ENCODE results near the gene MSMP. TPM values are rescaled to one million over a fixed set of nuclear protein-coding genes. Genes with fewer than 3 reads are reported as not detected.

MSMP gene
- total and polyA plus RNA-seq, 2 donors = 0.25 TPM; not detected in 1

DNA sequence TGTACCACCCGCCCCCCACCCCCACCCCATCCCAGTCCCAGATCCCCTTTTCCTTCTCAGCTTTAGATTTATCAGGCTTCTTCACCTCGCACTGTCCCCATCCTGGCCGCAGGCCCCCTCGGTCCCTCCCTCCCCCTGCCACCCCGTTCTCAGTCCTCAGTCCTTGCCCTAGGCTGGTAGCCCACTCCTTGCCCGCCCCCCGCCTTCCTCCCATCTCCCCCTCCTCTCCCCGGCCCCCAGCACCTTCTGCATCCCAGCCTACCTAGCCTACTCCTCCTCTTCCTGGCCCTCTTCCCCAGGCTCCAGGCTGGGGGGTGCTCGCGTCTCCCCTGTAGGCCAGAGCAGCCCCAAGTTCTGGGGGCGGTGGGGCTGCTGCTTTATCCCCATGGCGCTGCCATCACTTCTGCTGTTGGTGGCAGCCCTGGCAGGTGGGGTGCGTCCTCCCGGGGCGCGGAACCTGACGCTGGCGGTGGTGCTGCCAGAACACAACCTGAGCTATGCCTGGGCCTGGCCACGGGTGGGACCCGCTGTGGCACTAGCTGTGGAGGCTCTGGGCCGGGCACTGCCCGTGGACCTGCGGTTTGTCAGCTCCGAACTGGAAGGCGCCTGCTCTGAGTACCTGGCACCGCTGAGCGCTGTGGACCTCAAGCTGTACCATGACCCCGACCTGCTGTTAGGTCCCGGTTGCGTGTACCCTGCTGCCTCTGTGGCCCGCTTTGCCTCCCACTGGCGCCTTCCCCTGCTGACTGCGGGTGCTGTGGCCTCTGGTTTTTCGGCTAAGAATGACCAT is 38.1 kb upstream of the MSMP start:
- no peak overlapping the region for H3K27ac ChIP-seq (ENCODE audit: low read depth in 1 of 2, low read length in 1 of 2)
- H3K9me3 ChIP-seq (ENCODE audit: control insufficient read depth in 2 of 2, insufficient read depth in 1 of 2, low read length in 1 of 2) = no peaks in the 10 kb centered on the region
- peaks cover 0 to 12% of the 10 kb centered on the region in 2 donors for H3K27me3 ChIP-seq (ENCODE audit: control insufficient read depth in 2 of 2, insufficient read depth in 1 of 2, low read length in 1 of 2)
- peaks cover 0 to 6% of the 10 kb centered on the region in 2 donors for H3K4me1 ChIP-seq (ENCODE audit: control insufficient read depth in 2 of 2, insufficient read depth in 2 of 2, low read length in 2 of 2)
- H3K36me3 ChIP-seq (ENCODE audit: control insufficient read depth in 2 of 2, insufficient read depth in 2 of 2, low read length in 1 of 2) = peaks cover 0 to 9% of the 10 kb centered on the region in 2 donors
- H3K4me3 ChIP-seq (ENCODE audit: low read length in 2 of 2) = no peak overlapping the region
- DNase-seq (ENCODE audit: low read depth in 6 of 9, low spot score in 9 of 9) = no peak
- 97% methylated on average over 34 of the region's 34 CpGs for WGBS

DNA sequence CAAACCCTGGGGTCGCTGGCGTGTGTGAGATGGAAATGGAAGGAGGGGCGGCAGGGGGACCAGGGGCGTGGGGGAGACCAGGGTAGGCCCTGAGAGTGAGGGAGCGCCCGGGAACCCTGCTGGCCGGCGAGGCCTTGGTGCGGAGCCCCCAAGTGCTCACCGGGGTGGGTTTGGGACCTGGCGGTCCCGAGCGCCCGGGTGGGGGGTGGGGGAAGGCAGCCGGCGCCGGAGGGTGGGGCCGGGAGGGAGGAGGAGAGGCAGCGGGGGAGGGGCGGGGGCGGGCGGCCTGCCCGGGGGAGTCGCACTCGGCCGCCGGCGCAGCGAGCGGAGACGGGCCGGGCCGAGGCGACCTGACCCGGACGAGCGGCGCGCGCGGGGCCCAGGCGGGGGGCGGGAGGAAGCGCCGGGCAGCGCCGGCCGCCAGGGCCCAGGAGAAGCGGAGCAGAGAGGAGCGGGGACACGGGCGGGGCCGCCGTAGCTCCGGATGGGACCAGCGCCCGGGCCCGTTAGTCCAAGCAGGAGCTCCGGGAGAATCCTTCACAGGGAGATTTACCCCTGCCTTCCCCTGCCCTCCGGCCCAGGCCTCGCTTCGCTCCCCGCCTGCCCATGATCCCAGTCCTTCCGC is 37.3 kb upstream of the MSMP start, which contains the start of gene NPR2:
NPR2 (plus strand) TSS at position 295 of the 625 bp plus-strand sequence. CDS start 818 bp downstream, outside the sequence.
- Histone ChIP-seq H3K36me3 (ENCODE audit: control insufficient read depth in 2 of 2, insufficient read depth in 2 of 2, low read length in 1 of 2) (peaks cover 0 to 9% of the 10 kb centered on the region in 2 donors), H3K4me3 (ENCODE audit: low read length in 2 of 2) (no peak within 1 kb of the TSS), H3K9me3 (ENCODE audit: control insufficient read depth in 2 of 2, insufficient read depth in 1 of 2, low read length in 1 of 2) (no peaks in the 10 kb centered on the region), H3K27ac (ENCODE audit: low read depth in 1 of 2, low read length in 1 of 2) (no peak within 1 kb of the TSS), H3K4me1 (ENCODE audit: control insufficient read depth in 2 of 2, insufficient read depth in 2 of 2, low read length in 2 of 2) (peaks cover 0 to 6% of the 10 kb centered on the region in 2 donors), H3K27me3 (ENCODE audit: control insufficient read depth in 2 of 2, insufficient read depth in 1 of 2, low read length in 1 of 2) (peaks cover 0 to 12% of the 10 kb centered on the region in 2 donors)
- 64% methylated on average over 64 of the region's 64 CpGs for WGBS
- no peak for DNase-seq (ENCODE audit: low read depth in 6 of 9, low spot score in 9 of 9)

DNA sequence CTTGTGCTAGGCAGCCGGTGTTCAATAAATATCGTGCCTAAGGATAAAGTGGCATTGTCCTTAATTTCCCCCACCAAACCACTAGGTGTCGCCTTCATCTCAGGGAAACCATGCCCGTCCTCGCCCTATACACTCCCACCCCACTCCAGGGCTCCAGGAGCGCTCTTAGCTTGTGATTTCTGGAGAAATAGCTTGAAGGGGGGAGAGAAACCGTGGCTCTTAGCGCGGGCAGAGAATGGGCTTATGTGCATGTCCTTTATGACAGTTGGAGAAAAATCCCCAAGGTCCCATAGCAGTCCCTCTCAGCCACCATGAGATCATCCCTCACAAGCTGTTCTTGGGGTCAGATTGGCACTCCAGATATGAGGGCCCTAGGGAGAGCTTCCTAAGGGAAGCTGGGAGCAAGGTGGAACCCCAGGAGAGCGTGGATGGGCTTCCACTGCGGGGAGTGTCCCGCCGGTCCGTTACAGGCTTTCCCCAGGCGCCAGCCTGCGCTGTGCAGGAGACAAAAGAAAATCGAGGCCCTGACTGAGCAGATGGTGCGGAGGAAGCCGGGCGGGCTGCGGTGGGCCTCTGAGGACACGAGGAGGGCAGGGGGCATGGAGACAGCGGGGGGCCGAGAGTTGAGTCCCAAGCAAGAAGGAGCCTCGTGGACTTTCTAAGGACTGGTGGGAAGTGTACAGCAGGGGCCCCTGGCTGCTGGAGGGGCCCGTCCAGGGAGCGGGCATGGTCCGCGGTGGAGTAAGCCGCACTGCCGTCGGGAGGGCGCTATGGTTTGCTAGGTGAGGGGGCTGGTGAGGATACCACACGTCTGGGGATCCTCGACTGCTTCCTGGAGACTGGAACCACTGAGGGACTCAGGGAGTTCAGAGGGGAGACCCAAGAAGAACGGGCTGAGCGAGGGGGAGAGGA is 36.6 kb upstream of the MSMP start:
- H3K4me1 ChIP-seq (ENCODE audit: control insufficient read depth in 2 of 2, insufficient read depth in 2 of 2, low read length in 2 of 2) = peaks cover 0 to 6% of the 10 kb centered on the region in 2 donors
- peaks cover 0 to 12% of the 10 kb centered on the region in 2 donors for H3K27me3 ChIP-seq (ENCODE audit: control insufficient read depth in 2 of 2, insufficient read depth in 1 of 2, low read length in 1 of 2)
- peak; percentile 32 to 81 (median 63) for DNase-seq (ENCODE audit: low read depth in 6 of 9, low spot score in 9 of 9)
- H3K36me3 ChIP-seq (ENCODE audit: control insufficient read depth in 2 of 2, insufficient read depth in 2 of 2, low read length in 1 of 2) = peaks cover 0 to 9% of the 10 kb centered on the region in 2 donors
- H3K9me3 ChIP-seq (ENCODE audit: control insufficient read depth in 2 of 2, insufficient read depth in 1 of 2, low read length in 1 of 2) = no peaks in the 10 kb centered on the region
- WGBS = 77% methylated on average over 37 of the region's 37 CpGs
- H3K4me3 ChIP-seq (ENCODE audit: low read length in 2 of 2) = no peak overlapping the region
- H3K27ac ChIP-seq (ENCODE audit: low read depth in 1 of 2, low read length in 1 of 2) = no peak overlapping the region

DNA sequence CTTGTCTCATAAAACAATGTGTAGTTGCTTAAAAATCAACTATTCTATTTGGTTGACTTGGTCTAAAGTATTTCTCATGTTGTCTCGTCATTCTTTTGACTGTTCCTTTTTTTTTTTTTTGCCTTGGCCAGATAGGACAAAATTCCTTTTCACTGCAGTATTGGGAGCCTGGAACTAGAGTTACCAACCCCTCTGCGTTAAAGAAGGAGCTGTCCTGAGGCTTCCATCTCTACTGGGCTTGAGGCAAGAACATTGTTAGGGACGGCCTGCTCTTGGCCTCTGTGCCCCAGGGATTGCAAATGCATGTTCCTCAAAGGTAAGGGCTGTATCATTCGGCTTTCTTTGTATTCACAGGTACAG is 35.9 kb upstream of the MSMP start:
- H3K27ac ChIP-seq (ENCODE audit: low read depth in 1 of 2, low read length in 1 of 2) = no peak overlapping the region
- WGBS = 61% methylated on average over 4 of the region's 4 CpGs
- peaks cover 0 to 6% of the 10 kb centered on the region in 2 donors for H3K4me1 ChIP-seq (ENCODE audit: control insufficient read depth in 2 of 2, insufficient read depth in 2 of 2, low read length in 2 of 2)

DNA sequence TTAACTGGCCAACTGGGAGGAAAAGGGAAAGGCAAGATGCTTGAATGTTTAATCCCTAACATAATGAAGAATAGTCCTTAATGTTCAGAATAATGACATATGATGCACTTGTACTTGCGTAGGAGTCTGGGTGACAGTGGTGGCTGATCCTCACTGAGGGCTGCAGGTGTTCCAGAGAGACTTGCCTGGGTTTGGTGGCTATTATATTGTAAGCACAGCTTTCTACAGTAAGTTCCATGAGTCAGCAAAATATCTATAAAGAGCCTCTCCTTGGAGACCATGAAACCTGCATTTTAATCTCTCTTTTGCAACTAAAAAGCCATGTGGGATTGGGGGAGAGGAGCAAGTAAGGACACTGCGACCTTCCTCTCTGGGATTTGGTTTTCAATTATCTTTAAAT is 35.5 kb upstream of the MSMP start:
- H3K27me3 ChIP-seq (ENCODE audit: control insufficient read depth in 2 of 2, insufficient read depth in 1 of 2, low read length in 1 of 2) = peaks cover 0 to 12% of the 10 kb centered on the region in 2 donors
- H3K27ac ChIP-seq (ENCODE audit: low read depth in 1 of 2, low read length in 1 of 2) = no peak overlapping the region
- WGBS = 93% methylated on average over 2 of the region's 2 CpGs
- H3K36me3 ChIP-seq (ENCODE audit: control insufficient read depth in 2 of 2, insufficient read depth in 2 of 2, low read length in 1 of 2) = peaks cover 0 to 9% of the 10 kb centered on the region in 2 donors
- H3K9me3 ChIP-seq (ENCODE audit: control insufficient read depth in 2 of 2, insufficient read depth in 1 of 2, low read length in 1 of 2) = no peaks in the 10 kb centered on the region
- DNase-seq (ENCODE audit: low read depth in 6 of 9, low spot score in 9 of 9) = no peak
- no peak overlapping the region for H3K4me3 ChIP-seq (ENCODE audit: low read length in 2 of 2)
- H3K4me1 ChIP-seq (ENCODE audit: control insufficient read depth in 2 of 2, insufficient read depth in 2 of 2, low read length in 2 of 2) = peaks cover 0 to 6% of the 10 kb centered on the region in 2 donors

More for the DNA sequence above, 35.9 kb upstream of the MSMP start:
- DNase-seq (ENCODE audit: low read depth in 6 of 9, low spot score in 9 of 9) = no peak
- H3K27me3 ChIP-seq (ENCODE audit: control insufficient read depth in 2 of 2, insufficient read depth in 1 of 2, low read length in 1 of 2) = peaks cover 0 to 12% of the 10 kb centered on the region in 2 donors
- no peaks in the 10 kb centered on the region for H3K9me3 ChIP-seq (ENCODE audit: control insufficient read depth in 2 of 2, insufficient read depth in 1 of 2, low read length in 1 of 2)
- no peak overlapping the region for H3K4me3 ChIP-seq (ENCODE audit: low read length in 2 of 2)
- peaks cover 0 to 9% of the 10 kb centered on the region in 2 donors for H3K36me3 ChIP-seq (ENCODE audit: control insufficient read depth in 2 of 2, insufficient read depth in 2 of 2, low read length in 1 of 2)

DNA sequence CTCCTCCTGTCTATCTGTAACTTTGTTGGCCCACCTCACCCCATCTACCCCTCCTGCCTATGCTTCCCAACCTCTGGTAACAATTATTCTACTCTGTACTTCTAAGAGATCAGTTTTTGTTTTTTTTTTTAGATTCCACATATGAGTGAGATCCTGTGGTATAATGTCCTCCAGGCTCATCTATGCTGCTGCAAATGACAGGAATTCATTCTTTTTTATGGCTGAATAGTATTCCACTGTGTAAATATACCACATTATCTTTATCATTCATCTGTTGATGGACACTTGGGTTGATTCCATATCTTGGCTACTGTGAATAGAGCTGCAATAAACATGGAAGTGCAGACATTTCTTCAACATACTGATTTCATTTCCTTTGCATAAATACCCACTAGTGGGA is 29.3 kb upstream of the MSMP start:
- H3K27me3 ChIP-seq (ENCODE audit: control insufficient read depth in 2 of 2, insufficient read depth in 1 of 2, low read length in 1 of 2) = no peaks in the 10 kb centered on the region
- H3K9me3 ChIP-seq (ENCODE audit: control insufficient read depth in 2 of 2, insufficient read depth in 1 of 2, low read length in 1 of 2) = no peaks in the 10 kb centered on the region
- no peak overlapping the region for H3K4me3 ChIP-seq (ENCODE audit: low read length in 2 of 2)
- DNase-seq (ENCODE audit: low read depth in 6 of 9, low spot score in 9 of 9) = no peak
- H3K36me3 ChIP-seq (ENCODE audit: control insufficient read depth in 2 of 2, insufficient read depth in 2 of 2, low read length in 1 of 2) = no peaks in the 10 kb centered on the region
- H3K27ac ChIP-seq (ENCODE audit: low read depth in 1 of 2, low read length in 1 of 2) = no peak overlapping the region
- H3K4me1 ChIP-seq (ENCODE audit: control insufficient read depth in 2 of 2, insufficient read depth in 2 of 2, low read length in 2 of 2) = no peaks in the 10 kb centered on the region

DNA sequence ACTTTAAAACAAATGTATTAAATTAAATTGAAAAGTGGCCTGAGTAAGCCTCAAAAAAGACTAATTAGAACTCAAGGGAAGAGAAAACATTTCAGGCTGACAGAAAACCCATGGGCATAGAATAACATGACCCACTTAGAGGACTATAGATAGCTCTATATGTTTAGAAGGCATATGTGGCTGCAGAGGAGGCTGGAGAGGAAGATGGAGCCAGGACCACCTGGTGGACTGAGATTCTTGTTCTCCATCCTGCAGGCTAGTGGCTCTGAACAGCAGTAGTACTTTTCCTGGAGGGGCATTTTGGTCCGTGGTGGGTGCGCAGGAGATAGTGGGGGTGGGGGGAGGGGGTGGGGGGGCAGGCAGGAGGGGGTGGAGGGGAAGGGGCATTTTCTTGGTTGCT is 27.0 kb upstream of the MSMP start:
- Histone ChIP-seq H3K4me1 (ENCODE audit: control insufficient read depth in 2 of 2, insufficient read depth in 2 of 2, low read length in 2 of 2) (no peaks in the 10 kb centered on the region), H3K9me3 (ENCODE audit: control insufficient read depth in 2 of 2, insufficient read depth in 1 of 2, low read length in 1 of 2) (no peaks in the 10 kb centered on the region), H3K4me3 (ENCODE audit: low read length in 2 of 2) (no peak overlapping the region), H3K27ac (ENCODE audit: low read depth in 1 of 2, low read length in 1 of 2) (no peak overlapping the region), H3K27me3 (ENCODE audit: control insufficient read depth in 2 of 2, insufficient read depth in 1 of 2, low read length in 1 of 2) (no peaks in the 10 kb centered on the region), H3K36me3 (ENCODE audit: control insufficient read depth in 2 of 2, insufficient read depth in 2 of 2, low read length in 1 of 2) (no peaks in the 10 kb centered on the region)
- DNase-seq (ENCODE audit: low read depth in 6 of 9, low spot score in 9 of 9) = no peak
- 93% methylated on average over 2 of the region's 2 CpGs for WGBS

DNA sequence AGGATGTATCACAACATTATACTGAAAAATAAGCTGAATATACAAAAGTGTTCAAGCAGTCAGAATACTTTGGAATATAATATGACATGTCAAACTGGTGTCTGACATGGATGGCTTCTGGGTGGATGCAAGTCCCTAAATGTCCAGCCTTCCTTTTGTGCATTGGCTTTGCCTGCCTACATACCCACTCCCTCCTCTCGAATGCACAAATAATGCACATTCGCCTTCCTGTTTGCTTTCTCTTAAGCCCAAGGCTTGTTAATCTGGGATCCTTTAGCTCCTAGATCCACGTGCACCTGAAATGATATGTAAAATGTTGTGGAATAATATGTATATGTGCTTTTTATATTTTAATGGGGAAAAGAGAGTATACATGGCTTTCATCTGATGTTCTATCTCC is 24.4 kb upstream of the MSMP start:
- Histone ChIP-seq H3K36me3 (ENCODE audit: control insufficient read depth in 2 of 2, insufficient read depth in 2 of 2, low read length in 1 of 2) (no peaks in the 10 kb centered on the region), H3K27ac (ENCODE audit: low read depth in 1 of 2, low read length in 1 of 2) (no peak overlapping the region), H3K27me3 (ENCODE audit: control insufficient read depth in 2 of 2, insufficient read depth in 1 of 2, low read length in 1 of 2) (no peaks in the 10 kb centered on the region), H3K4me3 (ENCODE audit: low read length in 2 of 2) (no peak overlapping the region), H3K9me3 (ENCODE audit: control insufficient read depth in 2 of 2, insufficient read depth in 1 of 2, low read length in 1 of 2) (no peaks in the 10 kb centered on the region), H3K4me1 (ENCODE audit: control insufficient read depth in 2 of 2, insufficient read depth in 2 of 2, low read length in 2 of 2) (peaks cover 0 to 4% of the 10 kb centered on the region in 2 donors)
- WGBS = 96% methylated on average over 3 of the region's 3 CpGs
- no peak for DNase-seq (ENCODE audit: low read depth in 6 of 9, low spot score in 9 of 9)

All from thymus (tissue), 11 donors.